Neuronal stem cell (in vitro differentiated cells): ENCODE results near the gene RBM18.

Experiments
- DNase-seq: peaks from one replicate; pipeline ENCODE4 v3.0.0-alpha.2; 2013; ENCODE audit warnings: low spot score
- H2AFZ ChIP-seq: one replicate; pipeline ENCODE4 v1.6.1; 2013; ENCODE audit warnings: mild to moderate bottlenecking, low read length, inconsistent platforms
- H2AK5ac ChIP-seq: 2 replicates; pipeline ENCODE4 v1.6.1; 2013; ENCODE audit warnings: low read depth, mild to moderate bottlenecking, inconsistent platforms, low read length, moderate library complexity, mixed read lengths
- H2BK120ac ChIP-seq: 2 replicates; pipeline ENCODE4 v1.6.1; 2013; ENCODE audit warnings: low read depth, mild to moderate bottlenecking, inconsistent platforms, low read length, moderate library complexity, mixed read lengths
- H2BK12ac ChIP-seq: one replicate; pipeline ENCODE4 v1.6.1; 2013; ENCODE audit warnings: low read length, inconsistent platforms
- H2BK15ac ChIP-seq: 2 replicates; pipeline ENCODE4 v1.6.1; 2013; ENCODE audit warnings: mild to moderate bottlenecking, low read length, inconsistent platforms, mixed read lengths
- H2BK5ac ChIP-seq: one replicate; pipeline ENCODE4 v1.6.1; 2013; ENCODE audit warnings: inconsistent platforms, mild to moderate bottlenecking, low read length, moderate library complexity
- H3K14ac ChIP-seq: one replicate; pipeline ENCODE4 v1.6.1; 2013; ENCODE audit warnings: low read length, inconsistent platforms
- H3K18ac ChIP-seq: 2 replicates; pipeline ENCODE4 v1.6.1; 2013; ENCODE audit warnings: low read length, inconsistent platforms
- H3K23ac ChIP-seq: 2 replicates; pipeline ENCODE4 v1.6.1; 2013; ENCODE audit warnings: low read depth, mild to moderate bottlenecking, mixed read lengths, low read length, inconsistent platforms; ENCODE audit not compliant: poor library complexity
- H3K27ac ChIP-seq: replicated peaks from 3 replicates; pipeline ENCODE4 v1.5.1; 2013; ENCODE audit warnings: low read length, inconsistent platforms
- H3K27me3 ChIP-seq, 3 experiments: 2 replicates each; pipeline ENCODE4 v1.6.1; 2013; ENCODE audit warnings: low read length in 3 of 3, mild to moderate bottlenecking in 2 of 3, inconsistent platforms in 1 of 3, low read depth in 1 of 3, mixed read lengths in 1 of 3, moderate library complexity in 1 of 3; ENCODE audit not compliant: control insufficient read depth in 3 of 3, insufficient read depth in 3 of 3
- H3K36me3 ChIP-seq, 2 donors: replicated peaks in 1 of 2; 2 replicates each; pipeline ENCODE4 v1.6.1; 2013; ENCODE audit warnings: low read length in 2 of 2; ENCODE audit not compliant: control insufficient read depth in 2 of 2, insufficient read depth in 2 of 2
- H3K4ac ChIP-seq: 2 replicates; pipeline ENCODE4 v1.6.1; 2013; ENCODE audit warnings: inconsistent platforms, mild to moderate bottlenecking, low read length, moderate library complexity
- H3K4me1 ChIP-seq, 2 donors: 1 replicate in 1 of 2; 2 replicates in 1 of 2; pipeline ENCODE4 v1.6.1; 2013; ENCODE audit warnings: low read length in 2 of 2, low read depth in 1 of 2; ENCODE audit not compliant: control insufficient read depth in 2 of 2, insufficient read depth in 1 of 2
- H3K4me2 ChIP-seq: one replicate; pipeline ENCODE4 v1.6.1; 2013; ENCODE audit warnings: mild to moderate bottlenecking, low read length, inconsistent platforms; ENCODE audit not compliant: insufficient read depth, poor library complexity, severe bottlenecking
- H3K4me3 ChIP-seq, 2 donors: 2 replicates each; pipeline ENCODE4 v1.5.1; 2013; ENCODE audit warnings: low read length in 2 of 2, mild to moderate bottlenecking in 2 of 2, inconsistent platforms in 1 of 2, moderate library complexity in 1 of 2
- H3K79me1 ChIP-seq: one replicate; pipeline ENCODE4 v1.6.1; 2013; ENCODE audit warnings: low read depth, mild to moderate bottlenecking, inconsistent platforms, low read length, moderate library complexity
- H3K9ac ChIP-seq: one replicate; pipeline ENCODE4 v1.6.1; 2013; ENCODE audit warnings: mild to moderate bottlenecking, low read depth, low read length, inconsistent platforms; ENCODE audit not compliant: poor library complexity
- H3K9me3 ChIP-seq, 2 donors: replicated peaks in 1 of 2; 2 replicates each; pipeline versions ENCODE3 to v1.6.1; 2013; ENCODE audit warnings: low read length in 2 of 2, mild to moderate bottlenecking in 2 of 2, inconsistent platforms in 1 of 2, low read depth in 1 of 2, mixed read lengths in 1 of 2, moderate library complexity in 1 of 2; ENCODE audit not compliant: control insufficient read depth in 2 of 2, insufficient read depth in 1 of 2
- H4K8ac ChIP-seq: one replicate; pipeline ENCODE4 v1.6.1; 2013; ENCODE audit warnings: low read depth, mild to moderate bottlenecking, inconsistent platforms, low read length, moderate library complexity
- H4K91ac ChIP-seq: one replicate; pipeline ENCODE4 v1.6.1; 2013; ENCODE audit warnings: low read length, low read depth, mild to moderate bottlenecking, inconsistent platforms; ENCODE audit not compliant: poor library complexity
- WGBS, 2 donors: extraction: QIAGEN DNeasy Blood & Tissue Kit; methylation state at CpG; one replicate each; pipeline ENCODE4 v1.1.7; 2013; ENCODE audit warnings: missing lambda C conversion rate in 2 of 2, mixed read lengths in 1 of 2; ENCODE audit not compliant: insufficient read length in 2 of 2, insufficient replicate concordance in 1 of 2; ENCODE audit errors: extremely low coverage in 2 of 2; 5-methylcytosine and 5-hydroxymethylcytosine counted together

The RBM18 gene

GRCh38 chr9:122239722-122240121 lies 24.9 kb downstream of the RBM18 start:
- no peaks in the 10 kb centered on the region for H3K79me1 ChIP-seq
- DNase-seq, result no peak
- WGBS, 2 donors, result no CpG with 5 or more reads among the region's 5 CpGs

DNA sequence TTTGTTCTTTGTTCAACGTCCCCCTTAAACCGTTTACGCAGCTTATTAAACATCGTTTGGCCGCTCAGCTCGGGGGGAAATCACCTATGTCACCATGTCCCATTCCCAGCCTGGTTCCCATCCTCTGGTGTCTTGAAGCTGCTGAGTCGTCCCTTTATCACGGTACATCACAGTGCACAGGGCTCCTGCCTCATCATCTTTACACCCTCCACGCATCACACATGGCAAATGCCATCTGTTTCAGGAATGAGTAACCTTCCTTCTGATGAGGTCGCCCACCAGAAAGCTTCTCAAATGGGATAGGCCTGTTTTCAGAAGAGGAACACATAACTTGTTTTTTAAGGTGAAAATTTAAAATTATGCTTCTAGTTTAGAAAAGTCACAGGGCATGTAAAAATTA lies 28.0 kb downstream of the RBM18 start:
- Histone ChIP-seq H3K23ac (peak overlapping the region; percentile 21), H2BK12ac (no peak overlapping the region), H4K91ac (no peak overlapping the region), H3K36me3 (peaks cover 6 to 22% of the 10 kb centered on the region in 2 donors), H3K4ac (no peak overlapping the region), H3K4me3 (no peak overlapping the region), H3K27me3 (peaks cover 2 to 32% (median 9%) of the 10 kb centered on the region in 3 experiments), H2BK5ac (no peak overlapping the region), H2AK5ac (no peak overlapping the region), H3K27ac (no peak overlapping the region), H3K14ac (no peak overlapping the region), H2AFZ (no peak overlapping the region), H2BK15ac (no peak overlapping the region), H3K9ac (no peak overlapping the region), H4K8ac (no peak overlapping the region), H2BK120ac (no peak overlapping the region), H3K79me1 (no peaks in the 10 kb centered on the region), H3K4me2 (no peak overlapping the region), H3K4me1 (no peaks in the 10 kb centered on the region), H3K18ac (no peak overlapping the region), H3K9me3 (no peaks in the 10 kb centered on the region)
- WGBS, 2 donors, result no CpG with 5 or more reads among the region's 10 CpGs
- no peak for DNase-seq

More at GRCh38 chr9:122239722-122240121, 24.9 kb downstream of the RBM18 start:
- H3K9ac ChIP-seq, result no peak overlapping the region
- H2BK12ac ChIP-seq, result no peak overlapping the region
- no peak overlapping the region for H2BK5ac ChIP-seq
- H2AFZ ChIP-seq, result no peak overlapping the region
- no peak overlapping the region for H3K23ac ChIP-seq
- H3K4ac ChIP-seq, result no peak overlapping the region
- H4K8ac ChIP-seq, result no peak overlapping the region
- no peak overlapping the region for H3K4me3 ChIP-seq
- no peak overlapping the region for H2AK5ac ChIP-seq
- H3K27me3 ChIP-seq, result peaks cover 0 to 2% (median 2%) of the 10 kb centered on the region in 3 experiments
- H4K91ac ChIP-seq, result no peak overlapping the region
- H3K4me1 ChIP-seq, result no peaks in the 10 kb centered on the region
- no peaks in the 10 kb centered on the region for H3K9me3 ChIP-seq
- no peak overlapping the region for H3K27ac ChIP-seq
- H3K4me2 ChIP-seq, result no peak overlapping the region
- peaks cover 12 to 51% of the 10 kb centered on the region in 2 donors for H3K36me3 ChIP-seq
- H3K18ac ChIP-seq, result no peak overlapping the region
- no peak overlapping the region for H3K14ac ChIP-seq
- H2BK15ac ChIP-seq, result no peak overlapping the region
- H2BK120ac ChIP-seq, result no peak overlapping the region

GRCh38 chr9:122234022-122234748 lies 30.5 kb downstream of the RBM18 start:
- H2BK15ac ChIP-seq, result no peak overlapping the region
- H3K9ac ChIP-seq, result no peak overlapping the region
- no peak overlapping the region for H3K4me3 ChIP-seq
- no peak overlapping the region for H3K4me2 ChIP-seq
- H3K4ac ChIP-seq, result no peak overlapping the region
- H2BK120ac ChIP-seq, result no peak overlapping the region
- H4K91ac ChIP-seq, result no peak overlapping the region
- no peaks in the 10 kb centered on the region for H3K9me3 ChIP-seq
- H3K79me1 ChIP-seq, result no peaks in the 10 kb centered on the region
- no peak overlapping the region for H3K23ac ChIP-seq
- H3K18ac ChIP-seq, result no peak overlapping the region
- no peak overlapping the region for H2BK12ac ChIP-seq
- no peak overlapping the region for H2AK5ac ChIP-seq
- no peak overlapping the region for H4K8ac ChIP-seq
- H2AFZ ChIP-seq, result no peak overlapping the region
- peaks cover 10 to 57% (median 33%) of the 10 kb centered on the region in 3 experiments for H3K27me3 ChIP-seq
- no peaks in the 10 kb centered on the region for H3K4me1 ChIP-seq
- DNase-seq, result no peak
- H3K14ac ChIP-seq, result no peak overlapping the region
- no peak overlapping the region for H2BK5ac ChIP-seq
- no CpG with 5 or more reads among the region's 7 CpGs for WGBS, 2 donors
- H3K36me3 ChIP-seq, result peaks cover 0 to 6% of the 10 kb centered on the region in 2 donors
- H3K27ac ChIP-seq, result no peak overlapping the region

DNA sequence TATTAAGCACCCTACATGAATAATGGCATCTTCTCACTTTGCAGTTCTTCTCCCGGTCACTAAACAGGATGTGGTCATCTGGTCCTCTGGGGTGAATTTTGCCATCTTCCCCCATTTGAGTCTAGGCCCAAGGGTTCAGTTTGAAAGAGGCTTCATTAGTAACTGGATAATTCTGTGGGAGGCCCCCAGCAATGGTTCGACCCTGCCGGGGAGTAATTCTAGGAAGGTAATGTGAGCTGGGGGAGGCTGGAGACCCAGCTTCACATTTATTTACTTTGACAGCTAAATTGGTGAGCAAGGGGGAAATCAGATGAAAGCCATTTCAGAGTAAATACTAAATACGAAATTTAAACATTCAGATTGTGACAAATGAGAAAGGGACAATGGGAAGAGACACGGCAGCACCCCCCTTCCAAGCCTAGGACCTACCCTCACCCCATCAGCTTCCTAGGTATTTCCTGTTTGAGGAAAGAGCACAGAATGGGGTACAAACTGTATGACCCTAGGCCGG lies 31.8 kb downstream of the RBM18 start:
- no CpG with 5 or more reads among the region's 6 CpGs for WGBS, 2 donors
- Histone ChIP-seq H2BK5ac (no peak overlapping the region), H3K4me3 (no peak overlapping the region), H4K91ac (no peak overlapping the region), H2BK120ac (no peak overlapping the region), H3K4me2 (no peak overlapping the region), H2BK12ac (no peak overlapping the region), H3K36me3 (no peaks in the 10 kb centered on the region), H2AK5ac (no peak overlapping the region), H3K27me3 (peaks cover 15 to 69% (median 47%) of the 10 kb centered on the region in 3 experiments), H3K27ac (no peak overlapping the region), H3K18ac (no peak overlapping the region), H3K9ac (no peak overlapping the region), H3K4me1 (peaks cover 3 to 5% of the 10 kb centered on the region in 2 donors), H4K8ac (no peak overlapping the region), H2AFZ (no peak overlapping the region), H3K79me1 (no peaks in the 10 kb centered on the region), H3K4ac (no peak overlapping the region), H3K9me3 (no peaks in the 10 kb centered on the region), H2BK15ac (no peak overlapping the region), H3K14ac (no peak overlapping the region), H3K23ac (no peak overlapping the region)
- DNase-seq, result no peak
